NT2/D1 (cell line): ENCODE measurements around the gene RAB7A.
"Not testable (repeated sequence)": the region's sequence is repeated elsewhere in the genome, so short reads cannot be mapped to it uniquely, and the experiment has no call there.

Experiments used
- SUZ12 ChIP-seq: IDR thresholded peaks from 2 replicates; pipeline ENCODE4 v1.6.1; 2011; ENCODE audit not compliant: insufficient read length, insufficient read depth; ENCODE audit errors: extremely low read depth
- YY1 ChIP-seq: IDR thresholded peaks from 2 replicates; pipeline ENCODE4 v1.6.1; 2011; ENCODE audit not compliant: insufficient read length, insufficient read depth
- ZNF274 ChIP-seq: IDR thresholded peaks from 2 replicates; pipeline ENCODE4 v1.6.1; 2011; ENCODE audit warnings: mild to moderate bottlenecking, low read depth, low read length

GRCh38 chr3:128749561-128749960 is 23.6 kb downstream of the RAB7A start:
- not testable (repeated sequence) for TF ChIP-seq SUZ12, ZNF274, YY1
